AG04450 (cell line): ENCODE measurements around the gene C2orf68. TPM values are rescaled to one million over a fixed set of nuclear protein-coding genes. Genes with fewer than 3 reads are reported as not detected.

ENCODE experiments used
- CTCF ChIA-PET: fragments of 300-600, 350-600 bp; formaldehyde crosslinking; extraction: SDS; loops from one replicate; lab custom pipeline; 2022; ENCODE audit warnings: antibody characterized with exemption, inconsistent platforms; lab: Charles Lee
- POLR2A ChIA-PET: fragments of 350-600 bp; formaldehyde crosslinking; extraction: SDS; loops from one replicate; lab custom pipeline; 2021; ENCODE audit warnings: antibody characterized with exemption, inconsistent platforms; lab: Yijun Ruan, JAX
- DNase-seq: peaks from one replicate; pipeline ENCODE4 v3.0.0-alpha.2; 2011; ENCODE audit warnings: low read depth, low spot score
- H3K27ac ChIP-seq: one replicate; pipeline ENCODE4 v1.5.1; 2012; ENCODE audit warnings: low read depth, low read length, control low read depth
- H3K27me3 ChIP-seq: one replicate; pipeline ENCODE4 v1.6.0; 2012; ENCODE audit warnings: low read length; ENCODE audit not compliant: control insufficient read depth, insufficient read depth
- H3K4me3 ChIP-seq: 2 replicates; pipeline ENCODE4 v1.5.1; 2011; ENCODE audit warnings: mild to moderate bottlenecking, low read depth, low read length, control low read depth
- H3K9me3 ChIP-seq: 2 replicates; pipeline ENCODE4 v1.5.1; 2012; ENCODE audit warnings: low read length; ENCODE audit not compliant: control insufficient read depth, insufficient read depth
- CTCF ChIP-seq: IDR thresholded peaks from 2 replicates; pipeline ENCODE4 v1.5.1; 2011; ENCODE audit warnings: low read depth, low read length, control low read depth, inconsistent platforms
- polyA plus RNA-seq: library from polyadenylated mRNA; depleted of rRNA; stranded (reverse); fragments of >200 nt; gene quantifications from 2 replicates; pipeline ENCODE4 v1.2.3, GENCODE V29; 2011; rRNA removed
- small RNA-seq: library from RNA; depleted of rRNA; stranded (forward); fragments of <200 nt; gene quantifications from one replicate; pipeline ENCODE3, GENCODE V24; 2012; ENCODE audit warnings: low read depth; ENCODE audit not compliant: insufficient read length

Gene C2orf68
- polyA plus RNA-seq, 1 experiment: 17.8 TPM

- Histone ChIP-seq H3K4me3 (no peak overlapping the region), H3K27me3 (no peaks in the 10 kb centered on the region), H3K27ac (no peak overlapping the region), H3K9me3 (no peaks in the 10 kb centered on the region; the same call in 1 of the 2 replicates)
- no peak for DNase-seq
- no peak for TF ChIP-seq CTCF
- ChIA-PET CTCF (no interaction called here), POLR2A (interaction anchor here (1.6 kb wide), 1 partner anchor 20 kb away, joined by 4 read pairs; the partner anchor contains the start of gene MAT2A)
Observed at GRCh38 chr2:85558160-85558559, 53.7 kb downstream of the C2orf68 start.

DNA sequence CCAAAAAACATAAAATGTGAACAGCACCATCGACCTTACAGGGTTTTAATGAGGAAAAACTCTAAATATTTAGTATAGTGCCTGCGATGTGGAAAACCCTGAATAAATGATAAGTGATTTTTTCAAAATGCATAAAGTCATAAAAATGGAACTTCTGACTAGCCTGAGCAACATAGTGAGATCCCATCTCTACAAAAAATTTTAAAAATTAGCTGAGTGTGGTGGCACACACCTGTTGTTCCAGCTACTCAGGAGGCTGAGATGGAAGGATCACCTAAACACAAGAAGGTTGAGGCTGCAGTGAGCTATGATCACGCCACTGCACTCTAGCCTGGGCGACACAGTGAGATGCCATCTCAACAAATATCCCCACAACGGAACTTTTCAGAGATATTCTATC, 54.7 kb downstream of the C2orf68 start:
- ChIA-PET POLR2A (interaction anchor here (1.3 to 1.6 kb wide), 3 partner anchors 11 to 18 kb away, joined by 3 to 6 read pairs (median 4); partner anchors contain the start of gene MAT2A), CTCF (interaction anchor here (1.1 to 1.4 kb wide), 2 partner anchors 136 to 202 kb away, joined by 3 to 4 read pairs; partner anchors contain the start of genes ELMOD3 and RETSAT)
- no peak overlapping the region for H3K27ac ChIP-seq
- H3K9me3 ChIP-seq: no peaks in the 10 kb centered on the region
- TF ChIP-seq CTCF: no peak
- H3K4me3 ChIP-seq: no peak overlapping the region
- DNase-seq: no peak
- no peaks in the 10 kb centered on the region for H3K27me3 ChIP-seq

Small RNA genes within 50 kb of the gene (small RNA-seq; reads per million reads assigned to genes)
- gene RN7SL126P: not detected

Other genes starting within 250 kb of the C2orf68 start
- gene CAPG, start 201.7 kb downstream of the C2orf68 start, polyA plus RNA-seq: 70.5 and 97.8 TPM in 2 replicates
- 0.10 and 0.15 TPM in 2 replicates for gene SH2D6, start 193.4 kb downstream of the C2orf68 start, polyA plus RNA-seq
- gene MAT2A, start 72.9 kb downstream of the C2orf68 start, polyA plus RNA-seq: 362 and 409 TPM in 2 replicates
- gene GGCX, start 50.6 kb downstream of the C2orf68 start, polyA plus RNA-seq: 44.0 and 53.8 TPM in 2 replicates
- 2.6 and 3.6 TPM in 2 replicates for gene VAMP8, start 34.5 kb downstream of the C2orf68 start, polyA plus RNA-seq
- 100 and 123 TPM in 2 replicates for gene VAMP5, start 27.6 kb downstream of the C2orf68 start, polyA plus RNA-seq
- 260 and 351 TPM in 2 replicates for gene RNF181, start 16.3 kb downstream of the C2orf68 start, polyA plus RNA-seq
- 11.4 and 14.5 TPM in 2 replicates for gene TMEM150A, start 9.4 kb downstream of the C2orf68 start, polyA plus RNA-seq
- gene USP39, start 4.1 kb upstream of the C2orf68 start, polyA plus RNA-seq: 52.6 and 53.8 TPM in 2 replicates
- gene SFTPB, start 56.1 kb upstream of the C2orf68 start, polyA plus RNA-seq: not detected in 2 replicates
- not detected in 2 replicates for gene GNLY, start 82.3 kb upstream of the C2orf68 start, polyA plus RNA-seq
- gene ATOH8, start 141.9 kb upstream of the C2orf68 start, polyA plus RNA-seq: 2.8 and 3.9 TPM in 2 replicates